Vagina (tissue), 2 donors: ENCODE data around the gene CACNB2. TPM values are rescaled to one million over a fixed set of nuclear protein-coding genes. Genes with fewer than 3 reads are reported as not detected.

Experiments
- DNase-seq, 2 donors: peaks; one replicate each; pipeline ENCODE4 v3.0.0-alpha.2; 2017; ENCODE audit errors: extremely low spot score in 2 of 2
- H3K27ac ChIP-seq: fragments of 200-600 bp; sonication (generic); one replicate; pipeline ENCODE4 v1.5.1; 2019
- H3K27me3 ChIP-seq: fragments of 200-600 bp; sonication (generic); one replicate; pipeline ENCODE4 v1.5.1; 2019
- H3K36me3 ChIP-seq, 2 donors: fragments of 200-600 bp; sonication (generic); one replicate each; pipeline ENCODE4 v1.5.1; 2017 to 2019
- H3K4me1 ChIP-seq: fragments of 200-600 bp; sonication (generic); one replicate; pipeline ENCODE4 v1.5.1; 2019
- H3K4me3 ChIP-seq, 2 donors: fragments of 200-600 bp; sonication (generic); 1 replicate in 1 of 2; 2 replicates in 1 of 2; pipeline ENCODE4 v1.5.1; 2016 to 2019
- H3K9me3 ChIP-seq: fragments of 200-600 bp; sonication (generic); one replicate; pipeline ENCODE4 v1.5.1; 2019
- POLR2A ChIP-seq, 2 donors: fragments of 450-650 bp; IDR thresholded peaks; one replicate each; pipeline ENCODE4 v1.6.1; 2017; ENCODE audit warnings: antibody characterized with exemption in 2 of 2, mild to moderate bottlenecking in 2 of 2, moderate library complexity in 2 of 2
- POLR2AphosphoS5 ChIP-seq, 2 donors: sonication (generic); formaldehyde crosslinking; IDR thresholded peaks; one replicate each; pipeline ENCODE4 v1.9.0; 2017; ENCODE audit warnings: antibody characterized with exemption in 2 of 2, mild to moderate bottlenecking in 2 of 2, low read depth in 1 of 2; ENCODE audit not compliant: insufficient read depth in 1 of 2
- intact Hi-C: fragments of 100-400 bp; cut with DNase I; formaldehyde crosslinking; loops from one replicate; pipeline ENCODE4 v1.15.1; 2023
- total RNA-seq: library from RNA; depleted of rRNA; stranded (reverse); fragments of >200 nt; gene quantifications from one replicate; pipeline ENCODE4 v1.2.3, GENCODE V29; 2016
- TF ChIP-seq, protein P1 (sequence below), 3 experiments: fragments of 450-650 bp in 2 of 3; fragments of 200-600 bp in 1 of 3; sonication (generic) in 1 of 3; IDR thresholded peaks; one replicate each; pipeline ENCODE4 v1.5.1; 2017 to 2019; ENCODE audit warnings: antibody characterized with exemption in 3 of 3, mild to moderate bottlenecking in 2 of 3, moderate library complexity in 2 of 3

CACNB2 gene
- total RNA-seq, 1 donor from 2014 or later = 12.8 TPM

DNA sequence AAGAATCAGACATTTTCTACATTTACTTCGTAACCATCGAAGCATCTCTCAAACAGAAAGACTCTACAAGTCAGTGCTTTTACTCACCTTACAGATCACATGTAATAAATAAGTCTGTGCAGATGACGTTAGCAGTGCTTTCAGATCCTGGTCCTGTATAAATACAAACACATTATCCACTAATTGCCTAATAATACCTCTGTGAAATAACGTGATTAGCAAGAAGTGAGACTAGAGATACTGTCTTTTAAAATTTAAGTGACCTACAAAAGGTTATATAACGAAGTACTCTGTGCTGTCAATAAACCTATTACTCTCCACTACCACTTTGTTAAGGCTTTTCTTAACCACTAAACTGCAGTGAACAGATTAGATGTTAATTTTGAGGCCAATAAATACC is 264.3 kb downstream of the CACNB2 start:
- no peak overlapping the region for H3K4me3 ChIP-seq
- H3K9me3 ChIP-seq = no peaks in the 10 kb centered on the region
- H3K27me3 ChIP-seq = no peaks in the 10 kb centered on the region
- no peak for DNase-seq
- no peak for TF ChIP-seq POLR2AphosphoS5 (IDR thresholded peaks at IDR 0.05; ENCODE audit: insufficient read depth in 1 of 2, low read depth in 1 of 2)
- TF ChIP-seq, protein P1, sequence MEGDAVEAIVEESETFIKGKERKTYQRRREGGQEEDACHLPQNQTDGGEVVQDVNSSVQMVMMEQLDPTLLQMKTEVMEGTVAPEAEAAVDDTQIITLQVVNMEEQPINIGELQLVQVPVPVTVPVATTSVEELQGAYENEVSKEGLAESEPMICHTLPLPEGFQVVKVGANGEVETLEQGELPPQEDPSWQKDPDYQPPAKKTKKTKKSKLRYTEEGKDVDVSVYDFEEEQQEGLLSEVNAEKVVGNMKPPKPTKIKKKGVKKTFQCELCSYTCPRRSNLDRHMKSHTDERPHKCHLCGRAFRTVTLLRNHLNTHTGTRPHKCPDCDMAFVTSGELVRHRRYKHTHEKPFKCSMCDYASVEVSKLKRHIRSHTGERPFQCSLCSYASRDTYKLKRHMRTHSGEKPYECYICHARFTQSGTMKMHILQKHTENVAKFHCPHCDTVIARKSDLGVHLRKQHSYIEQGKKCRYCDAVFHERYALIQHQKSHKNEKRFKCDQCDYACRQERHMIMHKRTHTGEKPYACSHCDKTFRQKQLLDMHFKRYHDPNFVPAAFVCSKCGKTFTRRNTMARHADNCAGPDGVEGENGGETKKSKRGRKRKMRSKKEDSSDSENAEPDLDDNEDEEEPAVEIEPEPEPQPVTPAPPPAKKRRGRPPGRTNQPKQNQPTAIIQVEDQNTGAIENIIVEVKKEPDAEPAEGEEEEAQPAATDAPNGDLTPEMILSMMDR (IDR thresholded peaks at IDR 0.05) = no peak
- no peak overlapping the region for H3K27ac ChIP-seq
- no peaks in the 10 kb centered on the region for H3K36me3 ChIP-seq
- intact Hi-C loops = no loop called here
- H3K4me1 ChIP-seq = peaks cover 8% of the 10 kb centered on the region

DNA sequence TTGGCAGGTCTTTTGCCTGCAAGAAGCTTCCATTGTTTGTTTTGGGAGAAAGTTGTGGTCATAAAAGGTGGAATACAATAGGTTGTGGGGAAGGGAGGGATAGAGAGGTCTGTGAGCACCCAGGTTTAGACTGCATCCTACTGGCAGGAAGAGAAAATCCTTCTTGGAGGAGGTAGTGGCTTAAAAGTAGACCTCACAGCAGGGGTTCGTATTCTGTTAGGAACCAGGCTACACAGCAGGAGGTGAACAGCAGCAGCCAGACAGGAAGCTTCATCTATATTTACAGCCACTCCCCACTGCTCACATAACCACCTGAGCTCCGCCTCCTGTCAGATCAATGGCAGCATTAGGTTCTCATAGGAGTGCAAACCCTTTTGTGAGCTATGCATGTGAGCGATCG is 265.9 kb downstream of the CACNB2 start:
- H3K4me3 ChIP-seq = no peak overlapping the region
- no peak for DNase-seq
- H3K4me1 ChIP-seq = peaks cover under 1% of the 10 kb centered on the region
- H3K9me3 ChIP-seq = no peaks in the 10 kb centered on the region
- H3K27ac ChIP-seq = no peak overlapping the region
- H3K36me3 ChIP-seq = no peaks in the 10 kb centered on the region
- TF ChIP-seq, protein P1 (IDR thresholded peaks at IDR 0.05) = no peak
- no peak for TF ChIP-seq POLR2A (IDR thresholded peaks at IDR 0.05)
- TF ChIP-seq POLR2AphosphoS5 (IDR thresholded peaks at IDR 0.05; ENCODE audit: insufficient read depth in 1 of 2, low read depth in 1 of 2) = no peak
- intact Hi-C loops = no loop called here
- no peaks in the 10 kb centered on the region for H3K27me3 ChIP-seq

DNA sequence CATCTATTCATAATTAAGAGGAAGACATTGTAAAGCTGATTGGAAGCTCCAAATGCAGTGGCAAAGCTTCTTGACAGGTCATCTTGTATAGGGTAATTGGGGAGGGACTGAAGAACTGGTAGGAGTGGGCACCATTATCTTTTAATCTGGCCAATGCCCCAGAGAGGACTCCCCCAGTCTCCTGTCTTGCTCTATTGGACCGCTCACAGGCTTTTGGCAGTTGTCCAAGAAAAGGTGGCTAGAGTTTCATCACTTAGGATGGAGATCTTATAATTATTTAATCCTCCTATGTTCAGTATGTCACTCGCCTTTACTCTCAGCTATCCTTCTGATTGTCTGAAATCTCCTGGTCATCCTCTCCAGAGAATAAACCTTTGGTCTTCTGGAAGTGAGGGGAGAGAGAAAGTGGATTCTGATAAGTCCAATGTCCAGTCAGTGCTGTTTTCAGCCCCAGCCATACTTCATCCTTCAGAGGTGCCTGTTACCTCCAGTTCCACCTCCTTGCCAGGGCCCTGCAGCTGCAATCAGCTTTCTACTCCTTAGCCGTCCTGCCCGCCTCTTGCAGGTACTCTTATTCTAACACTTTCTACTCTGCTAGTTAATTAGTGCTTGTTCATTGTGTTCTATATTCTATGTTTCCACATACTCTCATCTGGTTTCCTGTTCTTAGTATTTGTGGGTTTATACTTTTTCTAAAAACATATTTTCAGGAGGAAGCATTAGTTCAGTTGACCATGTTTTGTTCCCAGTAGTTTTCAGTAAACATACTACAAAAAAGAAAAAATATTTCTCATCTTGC is 269.6 kb downstream of the CACNB2 start:
- no peaks in the 10 kb centered on the region for H3K9me3 ChIP-seq
- DNase-seq = no peak
- no peaks in the 10 kb centered on the region for H3K4me1 ChIP-seq
- intact Hi-C loops = no loop called here
- H3K4me3 ChIP-seq = no peak overlapping the region
- TF ChIP-seq, protein P1 (IDR thresholded peaks at IDR 0.05) = no peak
- TF ChIP-seq POLR2A (IDR thresholded peaks at IDR 0.05) = no peak
- TF ChIP-seq POLR2AphosphoS5 (IDR thresholded peaks at IDR 0.05; ENCODE audit: insufficient read depth in 1 of 2, low read depth in 1 of 2) = no peak
- no peak overlapping the region for H3K27ac ChIP-seq
- H3K27me3 ChIP-seq = no peaks in the 10 kb centered on the region
- H3K36me3 ChIP-seq = no peaks in the 10 kb centered on the region

DNA sequence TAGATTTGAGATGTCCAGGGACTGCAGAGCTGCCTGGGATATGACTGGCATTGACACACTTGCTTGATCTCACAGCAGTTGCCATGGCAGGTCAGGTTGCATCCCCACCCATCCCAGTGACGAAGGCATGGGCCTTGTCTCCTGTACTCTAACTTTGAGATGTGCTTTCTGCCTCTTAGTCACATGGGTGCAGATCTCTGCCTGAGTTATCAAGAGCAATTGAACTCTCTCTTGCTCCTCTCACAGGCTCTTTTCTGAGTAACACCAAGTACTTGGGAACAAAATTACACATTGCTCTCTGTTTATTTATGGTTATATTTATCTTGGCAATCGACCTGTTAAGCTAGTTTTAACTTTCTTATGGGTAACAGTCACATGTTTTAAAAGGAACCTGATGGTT is 273.8 kb downstream of the CACNB2 start:
- intact Hi-C loops = no loop called here
- H3K4me1 ChIP-seq = no peaks in the 10 kb centered on the region

More for the DNA sequence above, 273.8 kb downstream of the CACNB2 start:
- Histone ChIP-seq H3K36me3 (no peaks in the 10 kb centered on the region), H3K27ac (no peak overlapping the region), H3K4me3 (no peak overlapping the region), H3K27me3 (no peaks in the 10 kb centered on the region), H3K9me3 (no peaks in the 10 kb centered on the region)
- TF ChIP-seq, protein P1 (IDR thresholded peaks at IDR 0.05) = no peak
- TF ChIP-seq POLR2AphosphoS5 (IDR thresholded peaks at IDR 0.05; ENCODE audit: insufficient read depth in 1 of 2, low read depth in 1 of 2) = no peak
- TF ChIP-seq POLR2A (IDR thresholded peaks at IDR 0.05) = no peak
- no peak for DNase-seq
